Right lobe of liver (tissue), 6 donors: ENCODE results near the gene KIAA1586. TPM values are rescaled to one million over a fixed set of nuclear protein-coding genes. Genes with fewer than 3 reads are reported as not detected.
A peak's percentile ranks its signal among the peaks of the same experiment; 100 is the strongest.

Experiments
- ATAC-seq, 4 donors: fragments of 200-7000 bp; cut with Tn5 transposase; one replicate each; pipeline ENCODE4 v1.9.1; 2020; ENCODE audit warnings: mild to moderate bottlenecking in 4 of 4, moderate library complexity in 4 of 4
- DNase-seq, 3 donors: peaks; one replicate each; pipeline ENCODE4 v3.0.0-alpha.2; 2020
- H3K27ac ChIP-seq, 3 donors: fragments of 200-600 bp; one replicate each; pipeline ENCODE4 v1.8.0; 2022
- H3K27me3 ChIP-seq, 2 donors: fragments of 200-600 bp; one replicate each; pipeline ENCODE4 v1.8.0; 2022
- H3K36me3 ChIP-seq, 4 donors: fragments of 200-600 bp; sonication (generic) in 1 of 4; one replicate each; pipeline versions ENCODE4 v1.5.1 to v1.8.0; 2017 to 2022; ENCODE audit warnings: control low read depth in 1 of 4
- H3K4me1 ChIP-seq, 4 donors: fragments of 200-600 bp; sonication (generic) in 1 of 4; one replicate each; pipeline versions ENCODE4 v1.5.1 to v1.8.0; 2017 to 2022; ENCODE audit warnings: control low read depth in 1 of 4
- H3K4me3 ChIP-seq, 3 donors: fragments of 200-600 bp; one replicate each; pipeline ENCODE4 v1.8.0; 2022
- H3K9me3 ChIP-seq, 4 donors: fragments of 200-600 bp; sonication (generic) in 1 of 4; one replicate each; pipeline versions ENCODE4 v1.5.1 to v1.8.0; 2017 to 2022; ENCODE audit warnings: control low read depth in 1 of 4
- POLR2A ChIP-seq: fragments of 450-650 bp; IDR thresholded peaks from one replicate; pipeline ENCODE4 v1.6.1; 2017; ENCODE audit warnings: antibody characterized with exemption, mild to moderate bottlenecking
- WGBS: methylation state at CpG from one replicate; pipeline ENCODE4 v1.1.6; 2018; ENCODE audit warnings: low coverage, low lambda C conversion rate; ENCODE audit not compliant: insufficient coverage; ENCODE audit errors: missing lambda C conversion rate; 5-methylcytosine and 5-hydroxymethylcytosine counted together
- intact Hi-C, 2 donors: fragments of 100-400 bp; cut with DNase I; formaldehyde crosslinking; loops; one replicate each; pipeline versions ENCODE4 v1.11.2 to v1.14.1; 2022
- total RNA-seq, 6 experiments: library from RNA; depleted of rRNA in 2 of 6; stranded (reverse); fragments of >200 nt in 2 of 6; fragmentation: NEBNext Ultra II Directional in 3 of 6; extraction: Animal tissue kit (Norgen Biotek cat#: 25700) in 3 of 6; gene quantifications; one replicate each; pipeline versions ENCODE4 v1.1.0 to v1.2.4, GENCODE V29; 2016 to 2023
- TF ChIP-seq, protein P1 (sequence below), 4 donors: fragments of 200-600 bp in 3 of 4; fragments of 450-650 bp in 1 of 4; IDR thresholded peaks; one replicate each; pipeline versions ENCODE4 v1.5.1 to v1.8.0; 2016 to 2022; ENCODE audit warnings: antibody characterized with exemption in 4 of 4, mild to moderate bottlenecking in 2 of 4
- donor health status: DM: no; HTN: yes; CAD: no.
- donor health status: DM: no; HTN: no; CAD: no.
- donor health status: DM: no; HTN: no; CAD: no.
- donor health status: DM: no; HTN: yes; CAD: no.
- donor health status: DM: no; HTN: yes; CAD: no.

The KIAA1586 gene
- total RNA-seq, 6 experiments from 2014 or later, result 3.2 to 6.5 (median 4.5) TPM

DNA sequence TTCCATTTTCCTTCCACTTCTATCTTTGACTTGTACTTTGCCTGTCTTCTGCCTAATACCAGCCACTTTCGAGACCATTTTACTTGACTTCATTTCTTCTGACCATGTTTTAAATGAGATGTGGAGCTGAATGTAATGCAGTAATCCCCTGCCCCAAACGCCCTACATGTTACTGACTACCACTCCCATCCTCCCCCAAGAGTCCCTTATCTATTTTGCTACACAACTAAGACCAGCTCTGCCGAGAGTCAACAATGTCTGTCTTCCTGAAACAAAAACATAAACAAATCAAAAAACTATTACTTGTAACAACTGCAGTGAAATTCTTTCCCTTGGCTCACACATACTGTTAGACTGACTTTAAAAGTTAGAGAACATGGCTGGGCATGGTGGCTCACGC, 27.1 kb upstream of the KIAA1586 start:
- intact Hi-C loops, result no loop called here
- no peaks in the 10 kb centered on the region for H3K27me3 ChIP-seq
- DNase-seq (no peak), ATAC-seq (no peak)
- H3K4me3 ChIP-seq, result no peak overlapping the region
- no peaks in the 10 kb centered on the region for H3K4me1 ChIP-seq
- H3K36me3 ChIP-seq, result no peaks in the 10 kb centered on the region
- H3K9me3 ChIP-seq, result no peaks in the 10 kb centered on the region
- 67% methylated on average over 4 of the region's 4 CpGs for WGBS
- H3K27ac ChIP-seq, result no peak overlapping the region
- no peak for TF ChIP-seq POLR2A
- TF ChIP-seq, protein P1, sequence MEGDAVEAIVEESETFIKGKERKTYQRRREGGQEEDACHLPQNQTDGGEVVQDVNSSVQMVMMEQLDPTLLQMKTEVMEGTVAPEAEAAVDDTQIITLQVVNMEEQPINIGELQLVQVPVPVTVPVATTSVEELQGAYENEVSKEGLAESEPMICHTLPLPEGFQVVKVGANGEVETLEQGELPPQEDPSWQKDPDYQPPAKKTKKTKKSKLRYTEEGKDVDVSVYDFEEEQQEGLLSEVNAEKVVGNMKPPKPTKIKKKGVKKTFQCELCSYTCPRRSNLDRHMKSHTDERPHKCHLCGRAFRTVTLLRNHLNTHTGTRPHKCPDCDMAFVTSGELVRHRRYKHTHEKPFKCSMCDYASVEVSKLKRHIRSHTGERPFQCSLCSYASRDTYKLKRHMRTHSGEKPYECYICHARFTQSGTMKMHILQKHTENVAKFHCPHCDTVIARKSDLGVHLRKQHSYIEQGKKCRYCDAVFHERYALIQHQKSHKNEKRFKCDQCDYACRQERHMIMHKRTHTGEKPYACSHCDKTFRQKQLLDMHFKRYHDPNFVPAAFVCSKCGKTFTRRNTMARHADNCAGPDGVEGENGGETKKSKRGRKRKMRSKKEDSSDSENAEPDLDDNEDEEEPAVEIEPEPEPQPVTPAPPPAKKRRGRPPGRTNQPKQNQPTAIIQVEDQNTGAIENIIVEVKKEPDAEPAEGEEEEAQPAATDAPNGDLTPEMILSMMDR (IDR thresholded peaks at IDR 0.05), result no peak

DNA sequence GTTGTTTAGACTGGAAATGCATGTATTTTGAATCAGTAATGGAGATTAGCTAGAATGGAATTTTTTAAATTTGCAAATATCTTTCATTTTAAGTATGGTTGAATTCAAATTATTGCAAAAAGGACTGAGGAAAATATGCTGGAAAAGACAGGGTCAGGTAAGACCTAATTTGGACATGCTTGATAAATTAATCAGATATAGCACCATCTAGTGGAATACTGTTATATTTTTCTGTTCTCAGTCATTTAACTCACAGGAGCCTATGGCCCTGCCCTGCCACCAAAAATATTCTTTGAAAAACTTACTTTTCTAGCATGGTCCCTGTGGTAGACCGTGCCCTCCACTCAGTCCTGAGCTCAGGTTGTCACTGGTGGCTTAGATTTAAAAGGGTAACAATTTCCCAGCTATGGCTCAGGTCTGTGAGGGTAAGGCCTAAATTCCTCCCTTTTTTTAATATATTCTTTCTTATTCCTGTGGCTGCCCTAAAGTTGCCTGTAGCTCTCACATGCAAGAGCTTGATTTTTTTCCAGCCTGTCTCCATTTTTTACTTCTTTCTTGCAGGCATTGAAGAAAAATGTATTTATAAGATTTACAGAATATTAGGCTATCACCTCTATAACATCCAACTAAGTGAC, 25.3 kb upstream of the KIAA1586 start:
- no peaks in the 10 kb centered on the region for H3K4me1 ChIP-seq
- no peak overlapping the region for H3K4me3 ChIP-seq
- intact Hi-C loops, result no loop called here
- 0% methylated on average over 1 of the region's 1 CpG for WGBS
- TF ChIP-seq, protein P1 (IDR thresholded peaks at IDR 0.05), result peak; percentile 47 to 60 (median 58)
- no peak for TF ChIP-seq POLR2A
- ATAC-seq, result peak; percentile 87 to 92 (median 89)
- no peak overlapping the region for H3K27ac ChIP-seq
- no peaks in the 10 kb centered on the region for H3K36me3 ChIP-seq
- no peaks in the 10 kb centered on the region for H3K27me3 ChIP-seq
- H3K9me3 ChIP-seq, result peaks cover 0 to 4% (median 0%) of the 10 kb centered on the region in 4 donors
- DNase-seq, result no peak

DNA sequence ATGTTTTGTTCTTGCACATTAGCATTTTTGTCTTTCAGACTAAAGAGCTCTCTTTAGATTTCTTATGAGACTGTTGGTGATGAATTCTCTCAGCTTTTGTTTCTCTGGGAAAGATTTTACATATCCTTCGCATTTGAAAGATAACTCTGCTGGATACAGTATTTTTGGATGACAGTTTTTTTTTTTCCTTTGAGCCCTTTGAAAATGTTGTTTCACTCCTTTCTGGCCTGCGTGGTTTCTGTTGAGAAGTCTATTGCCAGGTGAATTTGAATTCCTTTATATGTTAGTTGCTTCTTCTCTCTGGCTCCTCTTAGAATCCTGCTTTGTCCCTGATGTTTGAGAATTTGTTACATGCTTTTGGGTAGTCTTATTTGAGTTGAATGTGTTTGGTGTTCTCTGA, 22.2 kb upstream of the KIAA1586 start:
- ATAC-seq (no peak), DNase-seq (no peak)
- no peaks in the 10 kb centered on the region for H3K27me3 ChIP-seq
- intact Hi-C loops, result no loop called here
- no peak overlapping the region for H3K4me3 ChIP-seq
- no peaks in the 10 kb centered on the region for H3K4me1 ChIP-seq
- no peaks in the 10 kb centered on the region for H3K36me3 ChIP-seq
- no peak overlapping the region for H3K27ac ChIP-seq
- WGBS, result 67% methylated on average over 2 of the region's 2 CpGs
- TF ChIP-seq, protein P1 (IDR thresholded peaks at IDR 0.05), result no peak
- no peak for TF ChIP-seq POLR2A
- peaks cover 0 to 4% (median 0%) of the 10 kb centered on the region in 4 donors for H3K9me3 ChIP-seq

DNA sequence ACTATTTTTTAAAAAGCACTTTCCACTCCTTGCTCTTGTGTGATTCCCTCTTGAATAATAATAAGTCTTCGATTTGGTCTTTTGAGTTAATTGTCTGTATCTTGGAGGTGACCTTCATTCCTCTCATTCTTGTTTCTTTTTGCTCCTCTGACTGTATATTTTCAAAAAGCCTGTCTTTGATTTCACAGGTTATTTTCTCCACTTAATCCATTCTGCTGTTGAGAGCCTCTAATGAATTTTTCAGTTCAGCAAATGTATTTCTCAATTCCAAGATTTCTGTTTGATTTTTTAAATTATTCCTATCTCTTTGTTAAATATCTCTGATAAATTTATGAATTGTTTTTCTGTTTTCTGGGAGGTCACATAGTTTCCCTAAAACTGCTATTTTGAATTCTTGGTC, 21.7 kb upstream of the KIAA1586 start:
- TF ChIP-seq, protein P1 (IDR thresholded peaks at IDR 0.05), result no peak
- TF ChIP-seq POLR2A, result no peak
- Histone ChIP-seq H3K27ac (no peak overlapping the region), H3K9me3 (peaks cover 0 to 4% (median 0%) of the 10 kb centered on the region in 4 donors), H3K4me1 (no peaks in the 10 kb centered on the region), H3K4me3 (no peak overlapping the region), H3K27me3 (no peaks in the 10 kb centered on the region), H3K36me3 (no peaks in the 10 kb centered on the region)
- intact Hi-C loops, result no loop called here
- DNase-seq (no peak), ATAC-seq (no peak)
- 55% methylated on average over 1 of the region's 1 CpG for WGBS
